T follicular helper cell (primary cell): ENCODE results near the gene TMEM170A.
A peak's percentile ranks its signal among the peaks of the same experiment; 100 is the strongest.
"Not testable (repeated sequence)": the region's sequence is repeated elsewhere in the genome, so short reads cannot be mapped to it uniquely, and the experiment has no call there.

Experiments used
- DNase-seq: peaks from one replicate; pipeline ENCODE4 v3.0.0-alpha.2; 2020; ENCODE audit warnings: low read depth

The TMEM170A gene

DNA sequence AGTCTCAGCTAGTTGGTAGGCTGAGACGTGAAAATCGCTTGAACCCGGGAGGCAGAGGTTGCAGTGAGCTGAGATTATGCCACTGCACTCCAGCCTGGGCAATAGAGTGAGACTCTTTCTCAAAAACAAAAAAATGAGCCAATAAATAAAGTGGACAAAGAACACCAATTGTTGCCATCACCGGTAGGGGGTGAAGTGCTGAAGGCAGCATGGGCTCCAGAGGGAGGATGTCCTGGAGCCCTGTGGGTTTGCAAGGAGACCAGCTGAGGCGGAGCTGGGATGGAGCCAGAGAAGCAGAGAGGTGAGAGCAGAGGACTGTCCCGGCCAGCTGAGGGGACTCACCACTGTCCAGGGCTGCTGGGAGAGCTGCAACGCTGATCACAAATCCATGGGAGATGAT is 17.0 kb upstream of the TMEM170A start:
- no peak for DNase-seq

DNA sequence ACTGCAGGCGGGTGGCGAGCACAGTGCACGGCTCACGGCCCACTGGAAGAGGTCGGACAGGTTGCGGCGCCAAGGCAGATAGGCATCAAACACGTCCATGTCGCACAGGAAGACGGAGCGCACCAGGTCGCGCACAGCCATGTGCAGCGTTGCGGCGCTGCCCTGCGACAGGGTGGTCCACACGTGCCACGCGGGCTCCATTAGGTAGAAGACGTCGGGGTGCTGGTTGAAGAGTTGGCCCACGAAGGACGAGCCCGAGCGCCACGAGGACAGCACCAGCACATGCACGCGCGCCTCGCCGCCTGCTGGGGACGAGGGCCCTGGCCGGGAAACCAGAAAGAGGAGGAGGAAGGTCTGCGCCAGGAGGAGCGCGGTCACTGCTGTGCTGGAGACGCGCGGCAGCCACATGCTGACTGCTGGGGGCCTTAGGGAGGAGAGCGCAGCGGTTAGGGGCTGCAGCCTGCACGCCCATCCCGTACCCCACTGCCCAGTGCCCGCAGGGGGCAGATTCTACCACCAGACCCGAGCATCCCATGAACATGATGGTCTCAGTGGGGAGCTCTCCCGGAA is 15.0 kb upstream of the TMEM170A start:
- no peak for DNase-seq

DNA sequence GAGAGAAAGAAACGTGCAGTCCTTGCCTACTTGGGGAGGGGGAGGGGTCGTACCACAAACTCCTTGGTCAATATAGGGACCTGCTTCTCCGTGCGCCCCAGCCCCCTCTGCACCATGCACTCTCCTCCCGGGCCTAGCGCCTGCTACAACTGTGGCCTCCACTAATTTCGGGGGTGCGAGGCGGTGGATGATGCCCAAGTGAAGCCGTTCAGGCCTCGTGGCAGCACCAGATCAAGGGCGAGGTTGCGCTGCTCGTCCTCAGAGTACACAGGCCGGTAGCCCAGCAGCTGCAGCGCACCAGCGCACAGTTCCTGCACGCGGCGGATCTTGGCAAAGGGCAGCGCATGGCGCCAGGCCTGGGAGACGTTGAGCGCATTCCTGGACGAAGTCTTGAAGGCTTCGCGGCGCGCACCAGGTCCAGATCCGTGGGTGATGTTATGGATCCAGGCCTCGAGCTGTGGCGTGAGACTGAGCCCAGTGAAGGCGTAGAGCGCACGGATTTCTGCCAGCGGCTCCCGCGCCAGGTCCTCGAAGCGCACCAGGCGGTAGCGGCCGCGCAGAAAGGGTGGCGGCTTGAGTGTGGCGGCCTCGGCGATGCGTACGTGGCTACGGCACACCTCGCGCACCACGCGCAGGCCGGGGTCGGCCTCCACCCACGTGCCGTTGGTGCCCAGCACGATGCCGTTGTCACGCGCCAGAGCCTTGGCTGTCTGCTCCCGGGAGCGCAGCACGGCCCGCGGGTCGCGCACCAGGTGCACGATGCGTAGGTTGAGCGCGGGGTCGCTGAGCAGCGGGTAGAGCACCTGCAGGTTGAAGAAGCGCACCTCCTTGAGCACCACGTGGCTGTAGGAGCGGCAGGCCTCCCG is 14.2 kb upstream of the TMEM170A start:
- no peak for DNase-seq

DNA sequence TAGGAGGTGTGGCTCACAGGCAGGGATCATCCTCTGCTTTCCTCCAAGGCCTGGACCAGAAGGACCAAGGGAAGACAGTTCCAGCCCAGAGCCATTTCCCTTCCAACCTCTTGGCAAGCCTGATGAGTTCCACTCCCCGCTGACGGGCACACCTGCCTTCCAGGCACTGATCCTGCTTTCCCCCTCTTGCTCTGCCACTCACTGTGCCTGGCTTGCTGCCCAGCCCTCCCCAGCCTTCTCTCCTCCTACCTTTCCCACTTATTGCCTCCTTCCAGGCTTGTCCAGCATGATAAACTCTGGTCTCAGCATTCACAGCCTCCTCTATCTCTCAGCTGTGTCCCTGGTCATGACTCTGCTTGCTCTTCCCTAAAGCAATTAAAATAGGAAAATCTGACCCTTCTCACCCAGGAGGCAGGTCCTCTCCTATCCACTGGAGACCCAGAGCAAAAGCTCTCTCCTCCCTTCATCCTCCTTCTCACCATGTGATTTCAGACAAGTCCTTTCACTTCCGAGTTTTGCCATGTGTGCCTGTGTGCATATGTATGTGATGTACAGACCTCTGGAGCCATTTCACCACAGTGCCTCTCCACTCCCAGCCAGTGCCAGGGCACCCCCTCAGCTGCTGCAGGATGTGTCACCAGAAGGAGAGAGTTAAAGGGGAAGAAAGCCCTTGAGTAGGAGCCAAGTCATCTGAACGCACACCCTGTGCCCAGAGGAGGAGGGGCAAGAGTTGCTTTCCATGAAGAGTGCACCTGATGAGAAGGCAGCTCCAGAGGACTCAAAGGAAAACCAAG is 13.4 kb upstream of the TMEM170A start:
- DNase-seq = no peak

DNA sequence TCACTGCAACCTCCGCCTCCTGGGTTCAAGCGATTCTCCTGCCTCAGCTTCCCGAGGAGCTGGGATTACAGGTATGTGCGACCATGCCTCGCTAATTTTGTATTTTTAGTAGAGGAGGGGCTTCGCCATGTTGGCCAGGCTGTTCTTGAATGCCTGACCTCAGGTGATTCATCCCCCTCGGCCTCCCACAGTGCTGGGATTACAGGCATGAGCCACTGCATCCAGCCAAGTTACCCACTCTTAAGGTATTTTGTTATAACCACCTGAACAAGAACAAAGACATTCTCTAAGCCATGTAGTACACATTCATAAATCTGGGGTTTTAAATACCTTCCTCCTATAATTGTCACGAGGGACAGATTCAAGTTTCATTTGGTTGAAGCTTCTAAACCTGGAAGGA is 12.3 kb upstream of the TMEM170A start:
- DNase-seq = no peak

DNA sequence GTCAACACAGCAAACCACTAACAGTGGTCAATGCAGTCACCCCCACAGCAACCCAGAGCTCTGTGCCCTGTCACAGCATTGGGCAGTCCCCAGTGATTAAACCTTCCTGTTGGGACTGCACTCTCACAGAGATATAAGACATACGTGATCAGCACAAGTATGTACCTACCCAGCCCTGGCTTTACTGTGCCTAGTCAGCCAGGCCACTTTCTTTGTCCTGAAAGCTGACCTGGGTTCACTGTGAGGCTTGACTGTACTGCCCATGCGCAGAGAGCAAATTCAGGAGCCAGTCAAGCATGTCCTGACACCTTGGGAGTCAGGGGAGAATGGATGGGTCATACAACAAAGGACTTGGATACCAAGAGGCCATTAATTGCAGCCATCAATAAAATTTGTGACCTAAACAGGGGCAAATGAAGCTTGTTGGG is 10.9 kb upstream of the TMEM170A start:
- DNase-seq = no peak

DNA sequence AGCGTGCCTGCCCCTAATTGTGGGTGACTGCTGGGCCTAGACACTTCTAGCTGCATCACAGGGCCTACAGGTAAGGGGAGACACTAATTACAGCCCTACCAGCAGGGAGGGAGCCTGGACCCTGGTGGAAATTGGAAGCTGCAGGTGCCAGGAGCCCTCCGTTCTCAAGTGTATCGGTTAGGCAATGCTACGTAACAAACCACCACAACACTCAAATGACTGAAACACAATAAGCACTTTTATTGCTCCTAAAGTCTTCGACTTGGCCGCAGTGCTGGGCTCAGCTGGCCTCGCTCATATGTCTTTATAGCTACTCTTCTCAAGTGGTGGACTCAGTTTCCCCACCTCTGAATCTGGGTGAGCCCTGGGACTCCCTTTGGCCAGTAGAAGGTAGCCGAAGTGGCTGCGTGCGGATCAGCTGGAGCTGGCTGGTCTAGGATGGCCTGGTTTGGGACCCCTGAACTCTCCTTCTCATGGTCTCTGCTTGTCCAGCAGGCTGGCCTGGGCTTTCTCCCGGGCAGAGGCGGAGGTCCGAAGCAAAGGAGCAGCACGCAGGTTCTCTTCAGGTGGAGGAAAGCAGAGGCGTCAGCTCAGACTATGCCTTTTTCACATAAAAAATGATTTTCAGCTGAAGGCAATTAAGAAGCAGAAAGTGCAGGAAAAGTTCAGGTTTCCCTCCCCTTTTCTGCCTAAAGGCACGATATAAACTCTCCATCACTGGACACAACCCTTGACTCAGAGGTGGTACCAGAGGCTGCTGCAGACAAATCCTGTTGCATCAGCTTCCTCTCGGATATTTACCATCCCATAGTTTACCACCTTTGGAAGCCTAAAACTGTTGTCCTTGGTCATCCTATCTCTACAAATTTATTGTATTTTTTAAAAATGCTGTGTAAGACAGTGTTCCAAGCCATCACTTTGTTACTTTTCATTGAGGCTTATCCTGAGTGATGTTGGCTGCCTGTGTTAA is 8.7 kb upstream of the TMEM170A start:
- no peak for DNase-seq

DNA sequence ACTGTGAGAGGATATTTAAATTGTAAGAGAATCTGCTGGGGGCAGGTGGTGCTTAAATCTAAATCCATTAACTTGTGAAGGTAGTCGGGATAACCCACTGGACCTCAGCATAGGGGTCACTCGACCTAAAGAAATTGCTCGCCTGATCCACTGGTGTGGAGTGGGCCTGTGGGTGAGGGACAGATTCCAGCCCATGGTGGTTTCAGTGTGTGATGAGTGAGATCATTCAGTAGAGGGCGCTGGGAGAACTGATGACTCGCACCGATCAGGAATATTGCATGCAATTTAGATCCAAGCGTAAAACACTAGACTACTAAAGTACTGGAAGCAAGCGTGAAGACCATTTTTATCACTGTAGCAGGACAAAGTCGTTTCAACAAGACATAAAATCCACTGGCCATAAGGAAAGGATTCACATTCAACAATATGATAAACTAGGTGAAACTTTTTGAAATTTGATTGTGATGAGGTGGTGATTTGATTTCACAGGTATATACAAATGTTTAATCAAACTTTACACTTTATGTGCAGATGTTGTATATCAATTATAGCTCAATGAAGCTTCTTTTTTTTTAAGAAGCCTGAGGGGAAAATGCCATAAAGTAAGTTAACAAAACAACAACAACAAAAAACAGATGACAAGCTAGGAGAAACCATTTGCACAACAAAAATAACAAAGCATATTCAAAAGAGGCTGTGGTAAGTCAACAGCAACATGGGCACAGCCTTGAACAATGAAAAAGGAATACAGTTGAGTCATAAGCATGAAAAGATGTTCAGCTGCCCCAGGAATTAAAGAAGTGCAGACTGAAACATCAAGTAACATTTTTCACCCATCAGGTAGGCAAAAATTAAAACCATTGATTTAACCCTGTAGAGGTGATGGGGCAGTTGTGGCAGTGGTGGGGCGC is 7.5 kb upstream of the TMEM170A start:
- peak; percentile 20 for DNase-seq

DNA sequence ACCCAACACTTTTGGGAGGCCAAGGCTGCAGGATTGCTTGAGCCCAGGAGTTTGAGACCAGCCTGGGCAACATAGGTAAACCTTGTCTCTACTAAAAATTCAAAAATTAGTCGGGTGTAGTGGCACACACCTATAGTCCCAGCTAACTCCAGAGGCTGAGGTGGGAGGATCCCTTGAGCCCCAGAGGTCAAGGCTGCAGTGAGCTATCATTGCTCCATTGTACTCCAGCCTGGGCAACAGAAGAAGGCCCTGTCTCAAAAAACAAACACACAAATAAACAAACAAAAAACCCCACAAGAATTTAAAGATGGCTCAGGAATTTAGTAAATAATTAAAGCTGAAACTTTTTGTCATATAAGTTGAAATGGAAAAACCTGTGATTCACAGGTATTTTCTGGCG is 2.3 kb upstream of the TMEM170A start:
- DNase-seq = no peak

DNA sequence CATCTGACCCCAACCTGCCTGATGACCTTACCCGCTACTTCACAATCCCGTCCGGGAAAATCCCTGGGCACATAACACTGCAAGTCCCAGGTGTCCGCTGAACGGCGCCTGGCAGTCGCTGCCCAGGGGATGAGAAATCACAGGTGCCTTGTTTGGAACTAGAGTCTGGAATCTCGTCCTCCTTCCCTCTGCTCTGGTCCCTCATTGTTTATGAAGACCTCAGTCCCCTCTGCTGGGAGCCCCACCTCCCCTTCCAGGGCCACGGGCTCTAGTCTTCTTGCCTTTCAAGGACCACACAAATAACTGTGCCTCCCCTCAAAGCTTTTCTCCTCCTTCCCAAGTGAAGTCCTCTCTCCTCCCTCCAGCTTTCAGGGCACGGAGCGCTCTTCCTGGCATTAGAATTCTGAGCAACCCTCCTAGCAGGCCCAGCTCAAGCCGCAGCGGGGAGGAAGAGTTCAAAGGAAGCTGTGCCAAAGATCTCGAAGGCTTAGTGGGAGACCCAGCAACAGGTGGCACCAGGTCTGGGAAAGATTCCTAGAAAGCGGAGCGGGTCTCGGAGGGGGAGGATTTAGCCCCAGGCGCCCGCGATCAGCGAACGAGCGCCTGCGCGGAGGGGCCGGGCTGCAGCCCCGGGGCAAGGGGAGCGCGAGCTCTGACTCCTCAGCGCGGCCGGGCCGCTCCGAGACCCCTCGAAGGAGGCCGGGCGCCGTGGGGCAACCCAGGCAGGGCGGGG is 934 bp downstream of the TMEM170A start:
- DNase-seq = not testable (repeated sequence)

DNA sequence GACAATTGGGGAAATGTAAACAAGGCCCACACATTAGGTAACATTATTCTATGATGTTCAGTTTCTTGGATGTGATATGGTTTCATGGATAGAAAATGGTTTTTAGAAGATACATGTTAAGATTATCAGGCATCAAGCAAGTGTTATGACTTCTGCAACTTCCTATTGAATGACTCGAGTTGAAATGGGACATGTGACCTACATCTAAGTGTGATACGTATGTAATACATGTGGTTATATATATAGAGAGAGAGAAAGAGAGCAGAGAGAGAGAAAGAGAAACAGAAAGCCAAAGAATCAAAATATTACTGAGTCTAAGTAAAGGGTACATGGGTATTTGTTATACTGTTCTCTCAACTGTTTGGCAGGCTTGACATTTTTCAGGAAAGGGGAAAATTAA is 1.7 kb downstream of the TMEM170A start:
- DNase-seq = no peak

DNA sequence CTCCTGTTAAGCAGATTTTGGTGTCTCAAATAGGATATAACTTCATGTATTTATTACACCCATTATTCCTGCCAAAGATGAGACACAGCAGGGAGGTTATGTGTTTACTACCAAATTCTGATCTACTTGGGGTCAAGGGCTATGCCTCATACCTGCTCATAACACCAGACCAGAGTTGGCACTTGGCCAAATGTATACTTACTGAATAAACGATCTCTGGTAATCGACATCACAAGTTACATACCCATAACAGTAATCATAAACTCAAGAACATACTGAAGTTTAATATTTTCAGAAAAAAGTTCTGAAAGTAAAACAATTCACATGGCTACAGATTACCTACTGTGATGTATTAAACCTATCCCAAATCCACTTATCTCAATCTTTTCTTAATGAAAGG is 2.9 kb downstream of the TMEM170A start:
- no peak for DNase-seq

DNA sequence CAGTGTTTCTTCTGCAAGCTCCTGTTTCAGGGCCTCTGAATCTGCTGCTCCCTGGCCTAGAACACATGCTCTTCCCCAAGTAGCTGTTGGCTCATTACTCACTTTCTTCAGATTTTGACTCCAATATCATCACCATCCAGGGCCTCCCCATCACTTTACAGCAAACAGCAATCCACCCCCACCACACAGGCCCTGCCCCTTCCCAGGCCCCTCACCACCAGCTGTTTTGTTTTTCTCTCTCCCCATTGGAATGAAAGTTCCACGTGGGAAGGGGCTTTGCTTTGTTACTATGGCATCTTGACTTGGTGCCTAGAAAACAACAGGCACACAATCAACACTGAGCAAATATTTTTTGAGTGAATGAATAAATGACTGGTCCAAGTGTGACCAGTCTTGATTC is 4.0 kb downstream of the TMEM170A start:
- no peak for DNase-seq

DNA sequence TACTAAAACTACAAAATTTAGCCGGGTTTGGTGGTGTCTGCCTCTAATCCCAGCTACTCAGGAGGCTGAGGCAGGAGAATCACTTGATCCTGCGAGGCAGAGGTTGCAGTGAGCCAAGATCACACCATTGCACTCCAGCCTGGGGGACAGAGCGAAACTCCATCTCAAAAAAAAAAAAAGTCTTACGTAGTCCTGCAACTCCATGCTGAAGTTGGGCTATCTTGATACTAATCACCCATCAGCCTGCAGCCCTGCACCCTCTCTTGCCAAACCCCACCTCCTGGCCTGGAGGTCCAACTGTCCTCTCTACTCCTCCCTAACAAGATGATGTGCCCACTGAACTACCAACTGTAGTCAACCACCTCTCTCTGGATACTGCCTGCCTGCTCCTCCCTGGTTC is 4.8 kb downstream of the TMEM170A start:
- DNase-seq = no peak

DNA sequence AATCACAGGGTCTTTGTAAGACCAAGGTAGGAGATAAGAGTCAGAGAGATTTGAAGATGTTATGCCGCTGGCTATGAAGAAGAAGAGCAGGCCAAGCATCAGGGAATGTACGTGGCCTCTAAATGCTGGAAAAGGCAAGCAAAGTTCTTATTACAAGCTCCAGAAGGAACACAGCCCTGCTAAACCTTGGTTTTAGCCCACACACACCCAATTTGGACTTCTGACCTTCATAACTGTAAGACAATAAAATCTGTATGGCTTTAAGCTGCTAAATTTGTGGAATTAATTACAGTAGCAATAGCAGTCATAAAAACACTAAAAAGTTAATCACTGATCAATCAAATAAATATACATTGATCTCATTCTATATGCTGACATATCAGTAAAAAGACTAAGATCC is 6.0 kb downstream of the TMEM170A start:
- DNase-seq = no peak

DNA sequence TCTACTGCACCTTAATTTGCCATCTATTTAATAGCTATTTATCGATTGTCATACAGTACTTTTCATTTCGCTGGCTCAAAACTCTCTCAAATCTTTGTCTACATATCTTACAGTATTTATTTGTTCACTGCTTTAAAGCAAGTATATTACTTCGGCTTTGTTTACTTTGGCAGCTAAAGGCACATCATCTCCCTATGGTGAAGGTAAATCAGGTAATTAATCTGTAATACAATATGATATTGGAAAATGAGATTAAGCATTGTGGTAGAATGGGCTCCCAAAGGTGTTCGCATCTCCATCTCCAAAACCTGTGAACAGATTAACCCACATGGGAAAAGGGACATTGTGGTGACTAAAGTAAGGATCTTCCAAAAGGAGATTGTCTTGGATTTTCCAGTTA is 6.5 kb downstream of the TMEM170A start:
- DNase-seq = no peak

DNA sequence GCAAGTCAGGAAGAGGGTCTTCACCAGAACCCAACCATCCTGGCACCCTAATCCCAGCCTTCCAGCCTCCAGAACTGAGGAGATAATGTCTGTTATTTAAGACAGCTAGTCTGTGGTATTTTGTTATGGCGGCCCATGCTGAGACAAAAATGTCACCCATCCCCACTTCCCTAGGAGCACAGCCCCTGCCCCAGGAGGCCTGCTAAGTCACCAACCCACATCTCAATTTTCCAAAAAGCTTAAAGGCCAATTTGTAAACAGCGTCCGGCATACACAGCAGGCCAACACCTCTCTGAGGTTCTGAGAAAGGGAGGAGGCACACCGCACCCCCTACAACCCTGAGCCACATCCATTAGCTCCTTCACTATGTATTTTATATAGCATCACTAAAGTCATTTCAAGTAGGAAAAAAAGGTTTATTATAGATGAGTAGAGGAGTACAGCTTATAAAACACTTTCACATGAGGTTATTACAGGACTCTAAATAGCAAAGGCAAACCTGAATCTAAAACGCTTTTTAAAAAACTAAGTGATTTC is 6.9 kb downstream of the TMEM170A start:
- no peak for DNase-seq

DNA sequence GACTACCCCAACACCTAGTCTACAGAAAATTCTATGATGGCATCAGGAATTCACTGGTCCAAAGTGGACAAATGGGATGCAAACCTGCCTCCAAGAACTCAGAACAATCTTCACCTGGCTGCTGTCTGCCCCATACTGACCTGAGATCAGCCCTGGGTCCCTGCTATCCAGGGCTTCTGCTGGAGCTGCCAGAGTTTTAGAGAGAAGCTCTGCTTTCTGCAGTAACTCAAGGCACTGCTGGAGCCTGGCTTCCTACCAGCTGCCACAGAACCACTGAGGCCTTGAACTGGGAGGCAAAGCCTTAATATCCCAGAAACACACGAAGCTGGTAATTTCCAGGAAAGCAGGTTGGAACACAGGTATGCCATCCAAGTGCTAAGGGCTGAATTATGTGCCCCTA is 7.5 kb downstream of the TMEM170A start:
- DNase-seq = no peak

DNA sequence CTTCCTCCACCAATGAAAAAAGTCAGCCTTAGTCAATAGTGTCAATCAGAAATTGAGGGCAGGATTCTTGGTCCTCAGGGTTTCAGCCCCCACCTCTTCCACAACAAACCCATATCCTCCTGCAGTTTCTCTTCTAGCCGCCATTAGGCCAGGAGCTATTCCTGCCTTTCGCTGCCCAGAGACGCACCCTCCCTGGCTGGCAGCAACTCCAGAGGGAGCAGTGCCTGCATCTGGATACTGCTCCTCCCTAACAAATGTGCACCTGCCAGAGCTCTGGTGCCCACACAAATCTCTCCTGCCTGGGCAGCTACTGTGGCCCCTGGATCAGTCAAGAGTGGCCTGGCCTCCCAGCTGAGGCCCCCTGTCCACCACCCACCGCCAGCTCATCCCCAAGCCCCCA is 8.0 kb downstream of the TMEM170A start:
- DNase-seq = not testable (repeated sequence)

DNA sequence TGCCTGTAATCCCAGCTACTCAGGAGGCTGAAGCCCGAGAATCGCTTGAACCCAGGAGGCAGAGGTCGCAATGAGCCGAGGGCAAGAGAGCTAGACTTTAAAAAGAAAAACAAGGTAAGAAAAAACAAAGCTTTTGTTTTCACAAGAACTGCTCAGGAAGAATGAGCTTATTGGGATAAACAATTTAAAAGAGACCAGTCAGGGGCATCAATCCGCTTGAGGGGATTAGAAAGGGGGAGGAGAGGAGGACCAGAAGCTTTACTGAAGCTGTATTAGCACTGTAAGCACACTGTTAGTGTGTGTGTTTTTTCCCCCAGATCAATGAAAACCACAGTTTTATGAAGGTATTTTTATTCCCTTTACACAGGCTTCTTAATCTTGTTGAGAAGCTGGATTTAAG is 8.8 kb downstream of the TMEM170A start:
- no peak for DNase-seq
